Activated T-cell treated with anti-CD3 and anti-CD28 coated beads, Interleukin-2, amount 50 U/mL, for 24 hours (primary cell): ENCODE results near the gene SMURF1.

Experiments
- DNase-seq: peaks from one replicate; pipeline ENCODE4 v3.0.0-alpha.2; 2020
- H3K27ac Mint-ChIP-seq: 2 replicates; pipeline ENCODE4 v1.8.0; 2020; ENCODE audit warnings: mild to moderate bottlenecking, mixed read lengths
- H3K27me3 Mint-ChIP-seq: 2 replicates; pipeline ENCODE4 v1.8.0; 2020; ENCODE audit warnings: mixed read lengths
- H3K36me3 Mint-ChIP-seq: 2 replicates; pipeline ENCODE4 v1.8.0; 2020; ENCODE audit warnings: low read depth, mixed read lengths
- H3K4me1 Mint-ChIP-seq: 2 replicates; pipeline ENCODE4 v1.8.0; 2020; ENCODE audit warnings: low read depth, mixed read lengths
- H3K4me3 Mint-ChIP-seq: 2 replicates; pipeline ENCODE4 v1.8.0; 2020; ENCODE audit warnings: mild to moderate bottlenecking, moderate library complexity, mixed read lengths
- H3K9me3 Mint-ChIP-seq: 2 replicates; pipeline ENCODE4 v1.8.0; 2020; ENCODE audit warnings: mixed read lengths

Gene SMURF1

DNA sequence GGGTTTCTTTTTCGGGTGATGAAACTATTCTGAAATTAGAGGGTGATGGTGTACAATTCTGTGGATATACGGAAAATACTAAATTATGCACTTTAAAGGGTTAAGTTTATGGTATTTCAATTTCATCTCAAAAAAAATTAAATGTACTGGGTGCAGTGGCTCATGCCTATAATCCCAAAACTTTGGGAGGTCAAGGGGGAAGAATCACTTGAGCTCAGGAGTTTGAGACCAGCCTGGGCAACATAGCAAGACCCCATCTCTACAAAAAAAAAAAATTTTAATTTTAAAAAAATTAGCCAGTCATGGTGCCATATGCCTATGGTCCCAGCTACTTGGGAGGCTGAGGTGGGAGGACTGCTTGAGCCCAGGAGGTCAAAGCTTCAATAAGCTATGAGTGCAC lies 57.0 kb downstream of the SMURF1 start:
- peaks cover 4% of the 10 kb centered on the region for H3K9me3 Mint-ChIP-seq

DNA sequence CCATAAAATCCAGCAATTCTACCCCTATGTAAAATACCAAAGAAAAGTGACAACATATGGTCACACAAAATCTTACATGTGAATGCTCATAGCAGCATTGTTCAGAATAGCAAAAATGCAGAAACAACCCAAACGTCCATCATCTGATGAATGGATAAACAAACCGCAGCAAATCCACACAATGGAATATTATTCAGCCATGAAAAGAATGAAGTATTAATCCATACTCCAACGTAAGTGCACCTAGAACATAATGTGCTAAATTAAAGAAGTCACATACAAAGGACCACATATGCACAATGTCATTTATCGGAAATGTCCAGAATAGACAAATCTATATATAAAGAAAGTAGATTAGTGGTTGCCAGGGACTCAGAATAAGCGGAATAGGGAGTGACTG lies 57.4 kb downstream of the SMURF1 start:
- Mint-ChIP-seq H3K27ac (no peak overlapping the region), H3K36me3 (peaks cover 24% of the 10 kb centered on the region), H3K4me3 (no peak overlapping the region), H3K4me1 (peaks cover 25% of the 10 kb centered on the region), H3K9me3 (peaks cover 4% of the 10 kb centered on the region), H3K27me3 (no peaks in the 10 kb centered on the region)
- DNase-seq, result no peak

More for the DNA sequence above, 57.0 kb downstream of the SMURF1 start:
- H3K27me3 Mint-ChIP-seq, result no peaks in the 10 kb centered on the region
- no peak for DNase-seq
- H3K27ac Mint-ChIP-seq, result no peak overlapping the region
- H3K4me1 Mint-ChIP-seq, result peaks cover 25% of the 10 kb centered on the region
- H3K36me3 Mint-ChIP-seq, result peaks cover 24% of the 10 kb centered on the region
- no peak overlapping the region for H3K4me3 Mint-ChIP-seq

DNA sequence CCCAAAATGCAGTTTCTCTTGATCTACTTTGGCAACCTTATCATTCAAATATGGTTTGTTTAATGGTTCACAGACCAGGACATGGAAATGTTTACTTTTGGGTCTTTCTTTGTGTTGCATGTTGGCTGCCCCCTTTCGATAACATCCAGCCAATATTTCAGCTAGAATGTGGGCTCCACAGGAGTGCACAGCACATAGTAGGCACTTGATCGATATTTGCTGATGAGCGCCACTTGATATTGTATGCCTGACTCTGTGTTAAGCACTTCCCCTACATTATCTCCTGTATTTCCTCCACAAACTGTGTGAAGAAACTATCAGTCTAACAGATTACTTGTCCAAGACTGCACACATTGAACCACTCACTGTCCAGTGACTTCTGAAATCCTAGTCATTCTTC lies 60.2 kb downstream of the SMURF1 start:
- Mint-ChIP-seq H3K4me3 (no peak overlapping the region), H3K27me3 (no peaks in the 10 kb centered on the region), H3K36me3 (peaks cover 30% of the 10 kb centered on the region), H3K4me1 (peaks cover 41% of the 10 kb centered on the region), H3K9me3 (peaks cover 4% of the 10 kb centered on the region), H3K27ac (no peak overlapping the region)
- no peak for DNase-seq

DNA sequence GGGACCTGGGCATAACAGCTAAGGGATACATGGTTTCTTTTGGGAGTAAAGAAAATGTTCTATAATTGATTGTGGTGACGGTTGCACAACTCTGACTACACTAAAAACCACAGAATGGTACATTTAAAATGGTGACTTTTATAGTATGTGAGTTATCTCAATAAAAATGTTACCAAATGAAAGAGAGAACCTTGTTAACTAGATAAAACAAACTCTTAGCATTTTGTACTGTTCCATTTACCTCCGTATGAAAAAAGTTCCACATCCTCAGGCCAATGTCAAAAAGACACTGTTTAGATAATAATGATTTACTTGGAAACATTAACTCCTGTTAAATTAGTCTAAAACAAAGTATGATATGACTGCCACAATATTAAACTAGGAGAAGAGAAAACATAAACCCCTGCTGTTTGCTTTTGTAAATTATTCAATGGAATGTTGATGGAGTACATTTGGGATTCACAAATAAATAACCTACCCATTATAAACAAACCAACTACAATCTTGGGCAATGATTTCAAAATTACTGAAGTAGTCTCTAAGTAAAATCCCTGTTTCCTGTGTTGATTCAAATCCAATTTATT lies 60.7 kb downstream of the SMURF1 start:
- Mint-ChIP-seq H3K9me3 (peaks cover 4% of the 10 kb centered on the region), H3K27me3 (no peaks in the 10 kb centered on the region), H3K4me1 (peaks cover 38% of the 10 kb centered on the region), H3K4me3 (no peak overlapping the region), H3K27ac (no peak overlapping the region), H3K36me3 (peaks cover 24% of the 10 kb centered on the region)
- no peak for DNase-seq

DNA sequence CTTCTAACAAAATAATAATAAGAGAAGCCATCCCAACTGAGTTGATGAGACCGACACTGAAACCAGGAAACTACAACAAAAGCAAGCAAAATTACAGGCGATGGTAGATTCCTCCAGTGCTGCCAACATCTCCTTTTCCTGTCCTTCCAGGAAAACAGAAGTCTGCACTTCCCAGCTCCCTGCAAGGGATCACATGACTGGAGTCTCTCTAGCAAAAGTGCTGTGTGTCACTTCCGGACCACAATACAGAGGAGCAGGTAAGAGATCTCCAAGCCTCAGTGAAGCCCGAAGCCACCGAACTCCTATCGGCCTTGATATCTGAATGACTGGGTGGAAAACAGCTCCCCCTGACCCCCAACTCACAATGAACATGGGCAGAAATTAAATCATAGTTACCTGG lies 63.2 kb downstream of the SMURF1 start:
- peaks cover 45% of the 10 kb centered on the region for H3K4me1 Mint-ChIP-seq
- DNase-seq, result no peak
- H3K27ac Mint-ChIP-seq, result no peak overlapping the region
- H3K27me3 Mint-ChIP-seq, result no peaks in the 10 kb centered on the region
- H3K9me3 Mint-ChIP-seq, result no peaks in the 10 kb centered on the region
- H3K4me3 Mint-ChIP-seq, result no peak overlapping the region
- peaks cover 18% of the 10 kb centered on the region for H3K36me3 Mint-ChIP-seq

DNA sequence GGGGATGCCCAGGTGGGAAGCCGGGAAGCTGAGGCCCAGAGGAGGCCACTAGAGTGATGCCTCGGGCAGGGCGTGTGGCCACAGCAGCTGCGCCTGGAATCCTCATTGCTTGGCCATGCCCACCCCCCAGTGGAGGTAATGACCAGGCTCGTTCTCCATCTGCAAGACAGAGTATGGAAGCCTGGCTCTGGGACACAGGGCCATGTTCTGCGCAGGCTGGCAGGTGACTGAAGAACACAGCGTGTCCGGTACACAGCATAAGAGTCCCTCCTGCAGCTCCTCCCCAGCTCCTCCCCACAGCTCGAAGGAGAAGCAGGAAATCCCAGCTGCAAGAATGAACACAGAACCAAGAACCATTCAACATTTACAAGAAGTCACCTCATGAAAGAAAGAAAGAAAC lies 64.8 kb downstream of the SMURF1 start:
- no peaks in the 10 kb centered on the region for H3K9me3 Mint-ChIP-seq
- H3K27ac Mint-ChIP-seq, result peak overlapping the region; percentile 35
- H3K36me3 Mint-ChIP-seq, result peaks cover 18% of the 10 kb centered on the region
- no peak for DNase-seq
- peaks cover 40% of the 10 kb centered on the region for H3K4me1 Mint-ChIP-seq
- H3K27me3 Mint-ChIP-seq, result no peaks in the 10 kb centered on the region
- no peak overlapping the region for H3K4me3 Mint-ChIP-seq

DNA sequence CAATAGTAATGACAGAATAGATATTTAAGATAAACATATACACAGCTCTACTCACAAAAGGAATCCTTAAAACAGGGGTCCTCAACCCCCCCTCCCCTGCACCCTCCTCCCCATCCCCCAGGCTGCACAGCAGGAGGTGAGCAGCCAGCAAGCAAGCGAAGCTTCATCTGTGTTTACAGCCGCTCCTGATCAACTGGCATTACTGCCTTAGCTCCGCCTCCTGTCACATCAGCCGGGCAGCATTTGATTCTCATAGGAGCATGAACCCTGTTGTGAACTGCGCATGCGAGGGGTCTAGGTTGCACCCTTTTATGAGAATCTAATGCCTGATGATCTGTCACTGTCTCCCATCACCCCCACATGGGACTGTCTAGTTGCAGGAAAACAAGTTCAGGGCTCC lies 65.5 kb downstream of the SMURF1 start:
- H3K4me1 Mint-ChIP-seq, result peaks cover 36% of the 10 kb centered on the region
- H3K4me3 Mint-ChIP-seq, result no peak overlapping the region
- no peaks in the 10 kb centered on the region for H3K9me3 Mint-ChIP-seq
- peaks cover 18% of the 10 kb centered on the region for H3K36me3 Mint-ChIP-seq
- no peak for DNase-seq
- H3K27ac Mint-ChIP-seq, result no peak overlapping the region
- H3K27me3 Mint-ChIP-seq, result no peaks in the 10 kb centered on the region

DNA sequence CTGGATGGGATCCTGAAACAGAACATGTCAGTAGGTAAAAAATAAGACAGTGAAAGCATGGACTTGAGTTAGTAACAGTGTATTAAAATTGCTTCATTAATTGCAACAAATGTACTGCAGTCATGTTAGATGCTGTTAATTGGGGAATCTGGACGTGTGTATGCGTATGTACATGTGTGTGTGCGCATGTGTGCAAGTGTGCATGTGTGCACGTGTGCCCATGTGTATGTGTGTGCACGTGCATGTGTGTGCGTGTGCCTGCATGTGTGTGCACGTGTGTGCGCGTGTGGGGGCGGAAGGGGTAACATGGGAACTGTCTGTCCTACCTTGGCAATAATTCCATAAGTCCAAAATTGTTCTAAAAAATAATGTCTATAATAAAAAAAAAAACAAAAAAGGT lies 67.3 kb downstream of the SMURF1 start:
- Mint-ChIP-seq H3K4me1 (peaks cover 29% of the 10 kb centered on the region), H3K27ac (no peak overlapping the region), H3K9me3 (no peaks in the 10 kb centered on the region), H3K27me3 (no peaks in the 10 kb centered on the region), H3K36me3 (peaks cover 13% of the 10 kb centered on the region), H3K4me3 (no peak overlapping the region)
- DNase-seq, result no peak

DNA sequence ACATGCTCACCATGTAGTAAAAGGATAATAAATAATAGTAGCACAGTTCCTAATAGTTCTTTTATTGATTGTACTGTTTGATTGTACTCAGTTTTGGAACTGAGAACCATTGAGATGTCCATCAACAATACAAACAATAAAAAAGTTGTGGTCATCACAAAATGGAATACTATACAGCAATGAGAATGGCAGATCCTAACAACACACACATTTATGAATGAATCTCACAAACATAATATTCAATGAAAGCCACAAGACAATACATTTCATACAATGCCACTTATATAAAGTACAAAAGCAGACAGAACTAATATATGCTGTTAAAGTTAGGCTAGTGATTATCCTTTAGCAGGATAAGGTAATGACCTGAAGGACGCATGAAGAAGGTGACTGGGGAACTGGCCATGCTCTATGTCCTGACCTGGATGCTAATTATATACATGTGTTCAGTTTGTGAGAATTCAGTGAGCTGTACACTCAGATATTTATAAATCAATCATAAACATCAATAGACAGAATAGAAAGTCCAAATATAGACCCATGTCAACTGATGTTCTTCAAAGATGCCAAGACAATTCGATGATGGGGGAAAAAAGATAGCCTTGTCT lies 70.0 kb downstream of the SMURF1 start:
- Mint-ChIP-seq H3K27ac (no peak overlapping the region), H3K4me1 (peaks cover 12% of the 10 kb centered on the region), H3K9me3 (no peaks in the 10 kb centered on the region), H3K27me3 (no peaks in the 10 kb centered on the region), H3K36me3 (peaks cover 7% of the 10 kb centered on the region), H3K4me3 (no peak overlapping the region)
- no peak for DNase-seq

DNA sequence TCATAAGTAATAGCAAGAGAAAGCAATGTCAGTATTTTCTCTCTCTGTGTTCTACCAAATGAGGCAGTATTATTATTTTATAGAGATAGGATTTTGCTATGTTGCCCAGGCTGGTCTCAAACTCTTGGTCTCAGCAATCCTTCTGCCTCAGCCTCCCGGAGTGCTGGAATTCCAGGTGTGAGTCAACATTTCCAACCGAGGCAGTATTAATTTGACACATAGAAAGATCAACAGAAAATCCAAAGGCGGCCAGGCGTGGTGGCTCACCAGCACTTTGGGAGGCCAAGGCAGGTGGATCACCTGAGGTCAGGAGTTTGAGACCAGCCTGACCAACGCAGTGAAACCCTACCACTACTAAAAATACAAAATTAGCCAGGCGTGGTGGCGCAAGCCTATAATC lies 71.8 kb downstream of the SMURF1 start:
- peaks cover 7% of the 10 kb centered on the region for H3K36me3 Mint-ChIP-seq
- no peaks in the 10 kb centered on the region for H3K27me3 Mint-ChIP-seq
- peaks cover 16% of the 10 kb centered on the region for H3K4me1 Mint-ChIP-seq
- no peaks in the 10 kb centered on the region for H3K9me3 Mint-ChIP-seq
- no peak for DNase-seq
- no peak overlapping the region for H3K27ac Mint-ChIP-seq
- H3K4me3 Mint-ChIP-seq, result no peak overlapping the region

DNA sequence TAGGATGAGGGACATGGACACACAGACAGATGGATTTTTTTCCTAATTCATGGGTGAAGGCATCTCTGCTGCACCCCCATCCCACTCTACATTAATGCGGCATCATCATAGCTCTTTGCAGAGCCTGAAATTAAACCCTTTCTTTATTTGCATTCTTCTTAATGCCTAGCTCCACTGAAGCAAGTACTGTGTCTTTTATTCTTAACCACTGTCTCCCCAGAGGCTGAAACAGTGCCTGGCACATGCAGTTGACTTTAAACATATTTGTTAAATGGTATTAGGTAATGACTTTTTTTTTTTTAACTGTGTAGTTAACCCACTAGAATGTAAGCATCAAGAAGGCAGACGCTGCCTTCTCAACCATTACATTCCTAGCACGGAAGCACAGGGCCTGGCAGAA lies 73.5 kb downstream of the SMURF1 start:
- no peak for DNase-seq
- no peak overlapping the region for H3K4me3 Mint-ChIP-seq
- no peak overlapping the region for H3K27ac Mint-ChIP-seq
- no peaks in the 10 kb centered on the region for H3K36me3 Mint-ChIP-seq
- H3K4me1 Mint-ChIP-seq, result peaks cover 8% of the 10 kb centered on the region
- no peaks in the 10 kb centered on the region for H3K27me3 Mint-ChIP-seq
- no peaks in the 10 kb centered on the region for H3K9me3 Mint-ChIP-seq

DNA sequence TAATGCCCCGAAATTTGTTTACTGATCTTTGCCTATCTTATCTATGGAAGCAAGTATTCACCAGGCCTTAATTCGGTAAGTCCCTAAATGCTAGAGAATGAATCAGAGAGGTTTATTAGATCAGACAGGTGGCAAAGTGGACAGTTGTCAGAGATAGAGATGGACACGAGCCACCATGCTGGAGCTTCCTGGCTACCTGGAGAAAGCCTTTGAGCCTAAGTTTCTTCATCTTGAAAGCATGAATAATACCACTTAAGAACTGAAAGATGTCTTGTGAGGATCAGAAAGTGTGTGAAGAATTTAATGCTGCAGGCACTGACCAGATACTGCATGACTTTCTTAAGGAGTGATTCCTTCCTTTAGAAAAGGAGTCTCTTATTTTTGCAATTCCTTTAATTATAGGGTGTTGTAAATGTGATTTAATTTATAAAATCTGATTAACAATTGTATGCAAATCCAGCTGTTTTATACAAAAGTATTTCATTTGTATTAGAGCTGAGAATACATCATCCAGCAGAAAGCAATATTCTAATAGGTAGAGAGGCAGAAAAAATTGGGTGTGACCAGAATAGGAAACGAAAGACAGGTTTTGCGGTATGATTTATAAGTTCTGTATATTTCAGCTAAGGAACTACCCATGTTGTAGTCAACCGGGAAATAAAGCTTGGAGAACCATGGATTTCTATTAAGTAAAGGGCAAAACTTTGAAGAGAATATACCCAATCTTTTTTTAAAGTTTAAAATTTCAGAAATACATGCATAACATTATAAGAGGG lies 82.7 kb downstream of the SMURF1 start:
- Mint-ChIP-seq H3K4me1 (peaks cover 16% of the 10 kb centered on the region), H3K27me3 (no peaks in the 10 kb centered on the region), H3K4me3 (no peak overlapping the region), H3K9me3 (no peaks in the 10 kb centered on the region), H3K27ac (peak overlapping the region; percentile 44), H3K36me3 (peaks cover 26% of the 10 kb centered on the region)
- DNase-seq, result no peak

DNA sequence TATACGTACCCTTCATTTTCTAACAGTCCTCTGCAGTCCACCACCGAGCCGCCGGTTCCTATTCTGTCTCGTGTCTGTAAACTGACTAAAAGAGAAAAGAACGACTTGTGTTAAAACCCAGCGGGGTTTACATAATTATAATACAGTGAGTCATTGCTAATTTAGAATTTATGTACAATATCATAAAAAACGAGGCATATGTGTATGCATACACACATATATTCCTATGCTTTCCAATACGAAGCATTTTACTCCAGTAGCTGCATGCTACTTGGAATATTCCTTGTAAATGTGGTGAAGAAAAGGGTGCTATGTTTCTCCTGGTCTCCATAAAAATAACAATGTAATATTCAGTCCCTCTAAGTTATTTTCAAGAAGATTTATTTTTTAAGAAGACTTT lies 89.1 kb downstream of the SMURF1 start:
- H3K9me3 Mint-ChIP-seq, result no peaks in the 10 kb centered on the region
- no peak overlapping the region for H3K27ac Mint-ChIP-seq
- no peak overlapping the region for H3K4me3 Mint-ChIP-seq
- H3K4me1 Mint-ChIP-seq, result peaks cover 16% of the 10 kb centered on the region
- no peak for DNase-seq
- H3K27me3 Mint-ChIP-seq, result no peaks in the 10 kb centered on the region
- H3K36me3 Mint-ChIP-seq, result peaks cover 77% of the 10 kb centered on the region

DNA sequence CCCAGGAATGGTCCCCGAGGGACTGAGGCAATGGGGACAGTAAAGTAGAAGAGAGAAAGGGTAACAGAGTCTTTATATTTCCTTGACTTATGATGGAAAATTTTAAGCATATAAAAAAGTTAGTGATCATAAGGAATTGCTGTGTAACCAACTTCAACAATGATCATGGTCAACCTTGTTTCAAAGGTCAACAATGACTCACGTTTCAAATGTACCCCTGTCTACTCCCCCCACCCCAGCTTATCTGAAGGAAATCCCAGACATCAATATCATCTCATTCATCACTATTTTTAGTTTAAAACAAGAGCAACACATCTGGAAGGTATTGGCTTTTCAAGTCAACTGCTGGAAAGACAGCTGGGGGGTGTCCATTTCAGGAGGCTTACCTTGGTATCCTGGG lies 92.9 kb downstream of the SMURF1 start:
- peaks cover 90% of the 10 kb centered on the region for H3K36me3 Mint-ChIP-seq
- no peak overlapping the region for H3K4me3 Mint-ChIP-seq
- DNase-seq, result no peak
- H3K4me1 Mint-ChIP-seq, result peaks cover 16% of the 10 kb centered on the region
- no peaks in the 10 kb centered on the region for H3K27me3 Mint-ChIP-seq
- H3K9me3 Mint-ChIP-seq, result no peaks in the 10 kb centered on the region
- H3K27ac Mint-ChIP-seq, result peak overlapping the region; percentile 78

DNA sequence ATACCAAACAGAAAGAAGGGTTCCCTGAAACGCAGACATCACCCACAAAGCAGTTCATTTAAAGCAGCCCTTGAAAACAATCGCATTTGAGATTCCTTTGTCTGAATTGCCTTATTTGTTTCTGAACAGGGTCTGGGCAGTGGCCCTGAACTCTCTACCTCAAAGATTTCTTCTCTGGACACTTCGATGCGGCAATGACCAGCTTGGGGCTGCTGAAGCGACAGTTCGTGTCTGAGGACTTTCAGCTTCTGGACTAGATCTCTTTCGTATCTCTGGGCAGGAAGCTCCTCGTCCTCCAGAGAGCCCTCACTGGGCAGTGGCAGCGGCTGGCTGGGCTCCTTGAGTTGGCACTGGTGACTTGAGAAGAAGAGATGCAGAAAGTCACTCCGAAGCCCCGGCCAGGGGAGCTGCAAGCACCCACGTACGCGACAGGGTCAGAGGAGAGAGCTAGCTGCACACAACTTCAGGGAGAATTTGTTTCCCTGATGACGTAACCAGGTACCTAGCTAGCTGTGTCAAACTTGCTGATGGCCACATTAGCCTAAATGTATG lies 96.3 kb downstream of the SMURF1 start:
- H3K4me1 Mint-ChIP-seq, result peaks cover 16% of the 10 kb centered on the region
- no peaks in the 10 kb centered on the region for H3K27me3 Mint-ChIP-seq
- peaks cover 92% of the 10 kb centered on the region for H3K36me3 Mint-ChIP-seq
- peak overlapping the region; percentile 30 for H3K27ac Mint-ChIP-seq
- no peaks in the 10 kb centered on the region for H3K9me3 Mint-ChIP-seq
- H3K4me3 Mint-ChIP-seq, result no peak overlapping the region
- DNase-seq, result no peak
